GM18870 (cell line): ENCODE results near the gene PASK.

Experiments
- ATAC-seq: cut with Tn5 transposase; IDR thresholded peaks from one replicate; pipeline ENCODE4 v1.9.1; 2021; ENCODE audit warnings: moderate library complexity; ENCODE audit not compliant: unreplicated experiment

PASK gene

GRCh38 chr2:241068942-241069810 lies 80.1 kb downstream of the PASK start:
- ATAC-seq = no peak

GRCh38 chr2:241068136-241068941 lies 80.9 kb downstream of the PASK start:
- ATAC-seq = no peak

GRCh38 chr2:241067501-241068135 lies 81.7 kb downstream of the PASK start:
- ATAC-seq = no peak

- ATAC-seq = no peak
Measured at GRCh38 chr2:241066893-241067341, 82.4 kb downstream of the PASK start.

GRCh38 chr2:241066171-241066892 lies 82.9 kb downstream of the PASK start:
- ATAC-seq = no peak

- ATAC-seq = no peak
Measured at GRCh38 chr2:241065355-241065803, 83.9 kb downstream of the PASK start.

GRCh38 chr2:241064802-241065354 lies 84.4 kb downstream of the PASK start:
- ATAC-seq = no peak

- ATAC-seq = no peak
Measured at GRCh38 chr2:241064008-241064801, 85.1 kb downstream of the PASK start.

GRCh38 chr2:241063587-241063986 lies 85.7 kb downstream of the PASK start:
- no peak for ATAC-seq

- no peak for ATAC-seq
Measured at GRCh38 chr2:241063093-241063551, 86.2 kb downstream of the PASK start.

- no peak for ATAC-seq
Measured at GRCh38 chr2:241062389-241063092, 86.7 kb downstream of the PASK start.

- ATAC-seq = no peak
Measured at GRCh38 chr2:241061275-241061674, 88.0 kb downstream of the PASK start.
